ENCODE results near the gene TAMALIN. TPM values are rescaled to one million over a fixed set of nuclear protein-coding genes. Genes with fewer than 3 reads are reported as not detected.

TAMALIN gene
- total RNA-seq, 2 experiments from 2014 or later = 495 to 525 TPM

DNA sequence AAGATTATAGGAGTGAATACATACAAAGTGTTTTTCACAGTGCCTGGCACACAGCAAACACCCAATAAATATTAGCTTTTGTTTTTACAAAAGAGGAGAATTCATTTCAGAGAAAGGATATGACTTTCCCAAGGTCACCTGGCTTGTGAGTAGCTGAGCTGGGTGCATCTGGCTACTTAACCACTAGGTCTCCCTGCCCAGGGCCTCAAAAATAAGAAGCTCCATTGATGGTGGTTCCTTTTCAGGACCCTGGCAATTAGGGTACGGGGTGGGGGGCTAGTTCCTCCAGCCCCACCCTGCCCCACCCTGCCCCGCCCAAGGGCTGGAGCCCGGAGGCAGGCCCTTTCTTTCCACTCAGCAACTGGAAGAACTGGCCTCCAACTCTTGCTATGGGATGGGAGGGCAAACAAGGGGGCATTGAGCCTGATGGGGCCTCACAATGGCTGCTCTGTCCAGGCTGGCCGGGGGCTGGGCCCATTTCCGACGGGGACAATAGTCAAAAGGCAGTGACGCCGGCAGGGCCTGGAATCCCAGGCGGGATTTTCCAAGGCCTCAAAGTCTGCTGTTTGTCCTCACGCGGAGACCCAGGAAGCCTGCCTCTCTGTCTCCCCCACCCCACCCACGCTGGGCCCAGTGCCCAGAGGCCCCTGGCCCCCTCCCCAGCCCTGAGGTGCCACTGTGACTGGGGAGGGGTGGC, 54.9 kb downstream of the TAMALIN start:
- Histone ChIP-seq H3K27ac (ENCODE audit: low read depth in 1 of 2, low read length in 2 of 2) (no peak overlapping the region), H3K36me3 (ENCODE audit: insufficient read depth, low read length) (peaks cover 10% of the 10 kb centered on the region), H3K4me1 (ENCODE audit: insufficient read depth, low read length) (no peaks in the 10 kb centered on the region), H3K9me3 (ENCODE audit: control insufficient read depth in 1 of 2, insufficient read depth in 1 of 2, low read length in 2 of 2) (no peaks in the 10 kb centered on the region), H3K27me3 (ENCODE audit: control insufficient read depth in 1 of 2, insufficient read depth in 2 of 2, low read length in 2 of 2) (no peaks in the 10 kb centered on the region), H3K4me3 (ENCODE audit: low read length) (no peak overlapping the region)
- DNase-seq (no peak), ATAC-seq (ENCODE audit: poor library complexity) (no peak)
- H3K4me1 Mint-ChIP-seq (ENCODE audit: low read depth) = no peaks in the 10 kb centered on the region
- POLR2A ChIA-PET = interaction anchor here (1.6 to 2.2 kb wide), 2 partner anchors 8 to 10 kb away, joined by 5 to 6 read pairs; partner anchors contain the start of genes ATG101 and NR4A1
- intact Hi-C loops (cut with DNase I, micrococcal nuclease) = no loop called here
- no peak overlapping the region for H3K4me3 Mint-ChIP-seq
- no peaks in the 10 kb centered on the region for H3K9me3 Mint-ChIP-seq
- no peak for TF ChIP-seq CTCF (IDR thresholded peaks at IDR 0.05)
- H3K27ac Mint-ChIP-seq = no peak overlapping the region
- CTCF ChIA-PET = interaction anchor here (2.5 kb wide), 1 partner anchor 36 kb away, joined by 11 read pairs; no protein-coding TSS in a partner anchor
- no peaks in the 10 kb centered on the region for H3K27me3 Mint-ChIP-seq
- peaks cover 4% of the 10 kb centered on the region for H3K36me3 Mint-ChIP-seq (ENCODE audit: low read depth)

- no peak overlapping the region for H3K27ac Mint-ChIP-seq
- H3K27me3 Mint-ChIP-seq = no peaks in the 10 kb centered on the region
- ATAC-seq (ENCODE audit: poor library complexity) = no peak
- TF ChIP-seq CTCF (IDR thresholded peaks at IDR 0.05) = no peak
- intact Hi-C loops (cut with DNase I, micrococcal nuclease) = no loop called here
- no peaks in the 10 kb centered on the region for H3K36me3 Mint-ChIP-seq (ENCODE audit: low read depth)
- Histone ChIP-seq H3K4me3 (ENCODE audit: low read length) (no peak overlapping the region), H3K27me3 (ENCODE audit: control insufficient read depth in 1 of 2, insufficient read depth in 2 of 2, low read length in 2 of 2) (no peaks in the 10 kb centered on the region), H3K27ac (ENCODE audit: low read depth in 1 of 2, low read length in 2 of 2) (no peak overlapping the region), H3K4me1 (ENCODE audit: insufficient read depth, low read length) (no peaks in the 10 kb centered on the region), H3K9me3 (ENCODE audit: control insufficient read depth in 1 of 2, insufficient read depth in 1 of 2, low read length in 2 of 2) (no peaks in the 10 kb centered on the region), H3K36me3 (ENCODE audit: insufficient read depth, low read length) (peaks cover 10% of the 10 kb centered on the region)
- ChIA-PET POLR2A (interaction anchor here (2.2 kb wide), 1 partner anchor 11 kb away, joined by 6 read pairs; the partner anchor contains the start of gene NR4A1), CTCF (interaction anchor here (2.5 kb wide), 1 partner anchor 37 kb away, joined by 11 read pairs; no protein-coding TSS in a partner anchor)
- no peak overlapping the region for H3K4me3 Mint-ChIP-seq
- no peaks in the 10 kb centered on the region for H3K4me1 Mint-ChIP-seq (ENCODE audit: low read depth)
- no peaks in the 10 kb centered on the region for H3K9me3 Mint-ChIP-seq
- DNase-seq = no peak
These were observed 55.7 kb downstream of the TAMALIN start for GRCh38 chr12:52062167-52063081.

- no peaks in the 10 kb centered on the region for H3K36me3 Mint-ChIP-seq (ENCODE audit: low read depth)
- H3K4me1 Mint-ChIP-seq (ENCODE audit: low read depth) = no peaks in the 10 kb centered on the region
- no peak overlapping the region for H3K4me3 Mint-ChIP-seq
- ChIA-PET CTCF (interaction anchor here (2.5 kb wide), 1 partner anchor 38 kb away, joined by 11 read pairs; no protein-coding TSS in a partner anchor), POLR2A (interaction anchor here (2.2 kb wide), 1 partner anchor 12 kb away, joined by 6 read pairs; the partner anchor contains the start of gene NR4A1)
- H3K27ac Mint-ChIP-seq = no peak overlapping the region
- no peaks in the 10 kb centered on the region for H3K9me3 Mint-ChIP-seq
- Histone ChIP-seq H3K9me3 (ENCODE audit: control insufficient read depth in 1 of 2, insufficient read depth in 1 of 2, low read length in 2 of 2) (no peaks in the 10 kb centered on the region), H3K27ac (ENCODE audit: low read depth in 1 of 2, low read length in 2 of 2) (no peak overlapping the region), H3K4me3 (ENCODE audit: low read length) (no peak overlapping the region), H3K27me3 (ENCODE audit: control insufficient read depth in 1 of 2, insufficient read depth in 2 of 2, low read length in 2 of 2) (no peaks in the 10 kb centered on the region), H3K4me1 (ENCODE audit: insufficient read depth, low read length) (no peaks in the 10 kb centered on the region), H3K36me3 (ENCODE audit: insufficient read depth, low read length) (peaks cover 7% of the 10 kb centered on the region)
- no peak for ATAC-seq (ENCODE audit: poor library complexity)
- TF ChIP-seq CTCF (IDR thresholded peaks at IDR 0.05) = no peak
- intact Hi-C loops (cut with DNase I, micrococcal nuclease) = no loop called here
- DNase-seq = no peak
- no peaks in the 10 kb centered on the region for H3K27me3 Mint-ChIP-seq
These were observed 56.6 kb downstream of the TAMALIN start for GRCh38 chr12:52063082-52063924.
